Hematopoietic multipotent progenitor cell treated with erythropoietin and hydrocortisone succinate and interleukin-3 and kit ligand, for 17 days (in vitro differentiated cells): Measurements from ENCODE around the gene LYZL1.
"Not testable (repeated sequence)": the region's sequence is repeated elsewhere in the genome, so short reads cannot be mapped to it uniquely, and the experiment has no call there.

Experiments
- DNase-seq: peaks from one replicate; pipeline ENCODE4 v3.0.0-alpha.2; 2015; ENCODE audit warnings: low spot score

The LYZL1 gene

DNA sequence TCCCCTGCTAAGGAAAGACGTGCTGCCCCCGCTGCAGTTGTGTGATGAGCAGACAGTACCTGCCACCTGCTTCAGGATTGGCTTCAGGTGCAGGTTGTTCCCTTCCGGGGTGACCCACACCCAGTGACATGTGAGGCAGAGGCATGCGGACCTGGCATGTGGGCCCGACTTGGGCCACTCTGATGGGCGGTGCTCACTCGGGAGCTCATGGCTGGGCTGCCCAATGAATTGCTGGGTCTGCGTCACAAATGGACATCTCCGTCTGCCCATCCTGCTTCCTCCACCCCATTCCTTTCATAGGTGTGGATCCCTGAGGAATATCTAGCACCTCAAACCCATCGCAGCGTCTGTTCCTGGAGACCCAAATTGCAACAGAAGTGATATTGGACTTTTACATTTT, 19.3 kb downstream of the LYZL1 start:
- DNase-seq = not testable (repeated sequence)

GRCh38 chr10:29309465-29309864, 20.6 kb downstream of the LYZL1 start:
- no peak for DNase-seq

GRCh38 chr10:29310463-29310862, 21.6 kb downstream of the LYZL1 start:
- not testable (repeated sequence) for DNase-seq

- no peak for DNase-seq
Observed at GRCh38 chr10:29313071-29313470, 24.2 kb downstream of the LYZL1 start.

DNA sequence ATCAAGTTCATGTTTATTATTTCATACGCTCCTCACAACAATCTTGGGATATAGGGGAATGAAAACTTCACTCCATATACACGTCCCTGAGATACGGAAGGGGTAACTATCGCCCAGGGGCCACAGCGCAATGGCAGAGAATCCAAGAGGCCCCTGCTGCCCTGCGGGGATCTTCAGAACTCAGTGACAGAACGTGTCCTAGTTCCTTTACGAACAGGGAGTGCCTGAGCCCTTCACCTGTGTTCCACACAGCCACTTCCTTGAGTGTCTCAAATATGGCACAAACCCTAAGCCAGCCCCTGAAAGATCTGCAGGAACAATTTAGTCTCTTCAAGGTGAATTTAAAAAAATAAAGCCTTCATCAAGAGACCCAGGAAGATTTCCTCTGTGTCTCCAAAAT, 25.9 kb downstream of the LYZL1 start:
- no peak for DNase-seq

- DNase-seq = no peak
Observed at GRCh38 chr10:29315814-29316213, 26.9 kb downstream of the LYZL1 start.

DNA sequence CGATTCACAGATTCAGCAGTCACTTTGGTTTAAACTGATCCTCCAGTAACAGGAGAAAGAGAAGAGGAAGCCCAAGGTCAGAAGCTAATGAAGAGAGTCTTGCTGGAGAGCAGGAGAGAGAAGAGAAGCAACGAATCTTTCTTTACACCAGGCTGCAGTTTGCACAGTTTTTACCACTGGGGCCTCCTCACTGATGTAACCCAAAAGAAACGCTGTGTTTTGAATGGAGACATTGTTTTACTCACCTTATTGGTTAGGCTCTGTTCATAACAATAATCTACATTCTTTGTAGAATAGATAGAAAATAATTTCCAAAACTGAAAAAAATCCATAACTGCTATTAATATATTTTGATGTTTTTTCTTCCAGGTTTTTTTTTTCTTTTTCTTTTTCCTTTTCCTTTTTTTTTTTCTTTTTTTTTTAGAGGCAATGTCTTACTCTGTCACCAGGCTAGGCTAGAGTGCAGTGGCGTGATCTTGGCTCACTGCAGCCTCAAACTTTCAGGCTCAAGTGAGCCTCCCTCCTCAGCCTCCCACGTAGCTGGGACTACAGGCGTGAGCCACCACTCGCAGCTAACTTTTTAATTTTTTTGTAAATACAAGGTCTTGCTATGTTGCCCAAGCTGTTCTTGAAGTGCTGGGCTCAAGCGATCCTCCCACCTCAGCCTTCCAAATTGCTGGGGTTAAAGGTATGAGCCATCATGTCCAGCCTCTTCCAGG, 27.6 kb downstream of the LYZL1 start:
- no peak for DNase-seq

DNA sequence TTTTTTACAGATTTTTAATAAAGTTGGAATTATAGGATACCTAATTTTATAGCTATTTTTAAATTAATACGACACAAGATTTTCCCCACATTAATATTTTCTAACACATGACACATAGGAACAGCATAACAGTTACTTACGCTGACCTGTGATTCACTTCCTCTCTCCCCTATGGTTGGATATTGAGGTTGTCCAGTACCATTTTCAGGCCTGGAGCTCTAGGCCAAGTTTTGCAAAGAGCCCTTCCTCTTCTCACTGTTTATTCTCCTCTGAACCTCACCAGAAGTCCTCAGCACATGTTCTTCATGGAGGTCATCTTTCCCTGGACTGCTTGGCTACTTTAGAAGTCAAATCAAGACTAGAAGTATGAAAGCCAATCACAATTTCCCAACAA, 28.2 kb downstream of the LYZL1 start:
- no peak for DNase-seq

DNA sequence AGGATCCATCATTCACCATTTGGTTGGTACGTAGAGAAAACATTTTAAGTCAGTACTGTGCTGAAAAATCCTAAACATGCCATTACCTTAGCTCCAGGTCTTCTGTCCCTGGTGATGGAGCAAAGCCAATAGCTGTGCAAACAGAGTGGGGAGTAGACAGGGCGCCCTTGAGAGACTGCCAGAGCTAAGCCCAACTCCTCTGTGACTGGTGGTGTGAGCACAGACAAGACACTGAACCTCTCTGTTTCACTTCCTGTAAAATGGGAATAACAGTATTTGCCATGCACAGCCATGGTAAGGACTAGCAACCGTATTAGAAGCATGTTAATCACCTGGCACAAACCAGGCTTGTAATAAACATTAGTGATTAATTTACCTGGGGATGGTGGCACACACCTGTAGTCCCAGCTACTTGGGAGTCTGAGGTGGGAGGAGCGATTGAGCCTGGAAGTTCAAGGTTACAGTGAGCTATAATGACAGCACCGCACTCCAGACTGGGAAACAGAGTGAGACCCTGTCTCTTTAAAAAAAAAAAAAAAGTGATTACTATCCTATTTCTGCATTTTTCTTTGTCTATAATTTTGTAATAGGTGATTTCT, 28.7 kb downstream of the LYZL1 start:
- no peak for DNase-seq

- not testable (repeated sequence) for DNase-seq
Observed at GRCh38 chr10:29318141-29319071, 29.5 kb downstream of the LYZL1 start.

DNA sequence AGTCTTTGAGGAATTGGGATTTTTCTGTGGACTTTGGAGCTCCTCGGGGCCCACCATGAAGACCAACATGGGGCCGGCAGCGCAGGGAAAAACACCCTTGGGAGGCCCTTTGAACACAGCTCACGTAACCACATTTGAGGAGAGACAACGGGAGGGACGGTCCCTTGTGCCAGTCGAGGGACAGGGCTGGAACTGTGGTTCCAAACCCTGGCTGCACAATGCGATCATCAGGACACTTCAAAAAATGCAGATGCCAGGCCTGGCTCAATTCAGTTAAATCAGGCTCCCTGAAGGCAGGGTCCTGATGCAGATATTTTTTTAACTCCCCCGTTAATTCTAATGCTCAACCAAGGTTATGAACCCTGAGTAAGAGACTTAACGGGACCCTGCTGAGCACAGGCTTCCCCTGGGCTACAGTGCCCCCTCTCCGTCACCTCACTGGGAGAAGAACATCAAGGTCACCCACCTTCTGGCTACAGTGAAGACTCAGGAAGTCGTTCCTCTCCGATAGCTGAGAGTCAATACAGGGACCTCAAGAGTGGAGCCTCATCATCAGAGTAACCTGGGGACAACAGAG, 30.4 kb downstream of the LYZL1 start:
- no peak for DNase-seq

- DNase-seq = not testable (repeated sequence)
Observed at GRCh38 chr10:29320680-29321121, 31.8 kb downstream of the LYZL1 start.

GRCh38 chr10:29321656-29322055, 32.8 kb downstream of the LYZL1 start:
- no peak for DNase-seq

DNA sequence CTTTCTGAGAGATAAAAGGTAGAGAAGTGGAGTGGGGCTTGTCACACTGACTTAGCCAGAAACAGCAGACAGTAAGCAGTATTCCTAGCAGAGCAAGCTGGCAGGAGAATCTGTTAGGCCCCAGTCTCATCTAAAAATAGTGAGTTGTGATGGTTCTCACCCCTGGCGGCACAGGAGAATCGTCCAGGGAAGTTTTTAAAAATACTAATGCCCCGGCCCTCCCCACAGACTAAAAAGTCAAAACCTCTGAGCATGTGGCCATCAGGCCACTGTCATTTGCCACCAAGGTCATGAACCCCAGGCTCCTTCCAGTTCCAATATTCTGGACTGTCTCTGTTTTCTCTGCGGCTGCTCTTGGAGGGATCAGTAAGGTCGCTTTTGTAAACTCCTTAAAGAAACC, 34.0 kb downstream of the LYZL1 start:
- DNase-seq = no peak

DNA sequence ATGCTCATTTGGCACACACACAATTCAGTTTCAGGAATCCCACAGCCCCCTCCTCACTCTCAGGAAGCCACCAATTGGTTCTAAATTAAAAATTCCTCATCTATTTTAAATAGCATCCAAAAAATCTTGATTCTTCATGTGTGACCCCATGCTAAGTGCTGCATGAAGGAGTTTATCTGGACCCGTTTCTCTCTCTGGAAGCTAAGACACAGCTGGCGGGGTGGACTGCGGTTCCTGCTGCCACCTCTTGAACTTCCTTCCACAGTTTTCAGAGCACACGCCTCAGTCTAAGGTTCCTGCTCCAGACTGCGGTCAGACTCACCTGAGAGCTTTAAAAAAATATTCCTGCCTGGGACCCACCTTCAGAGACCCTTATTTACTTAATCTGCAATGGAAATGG, 34.5 kb downstream of the LYZL1 start:
- no peak for DNase-seq

DNA sequence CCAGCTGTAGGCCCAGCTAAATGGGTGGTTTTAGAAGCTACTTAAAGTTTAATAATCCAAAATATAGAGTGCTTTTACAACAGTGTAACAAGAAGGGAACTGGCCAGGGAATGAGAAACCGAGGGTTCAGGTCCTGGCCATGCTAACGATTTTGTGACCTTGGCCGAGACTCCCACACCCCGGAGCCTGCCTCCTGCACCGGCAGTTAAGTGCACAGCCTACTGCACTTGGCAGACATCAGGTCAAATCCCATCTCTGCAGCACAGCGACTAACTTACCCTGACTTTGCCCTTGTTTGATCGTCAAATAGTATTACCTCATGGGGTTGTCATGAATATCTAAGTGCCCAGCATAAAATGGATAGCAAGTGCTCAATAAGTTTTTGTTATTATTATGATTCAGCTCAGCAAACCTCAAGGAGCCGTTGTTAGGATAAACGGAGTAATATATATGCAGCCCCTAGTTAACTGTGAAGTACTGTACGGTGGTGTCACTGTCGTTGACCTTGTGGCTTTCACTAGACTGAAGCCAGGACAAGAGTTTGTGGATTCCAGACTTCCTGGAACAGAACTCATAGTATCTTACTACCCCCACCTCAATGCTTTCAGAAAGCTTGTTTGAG, 35.5 kb downstream of the LYZL1 start:
- DNase-seq = no peak

DNA sequence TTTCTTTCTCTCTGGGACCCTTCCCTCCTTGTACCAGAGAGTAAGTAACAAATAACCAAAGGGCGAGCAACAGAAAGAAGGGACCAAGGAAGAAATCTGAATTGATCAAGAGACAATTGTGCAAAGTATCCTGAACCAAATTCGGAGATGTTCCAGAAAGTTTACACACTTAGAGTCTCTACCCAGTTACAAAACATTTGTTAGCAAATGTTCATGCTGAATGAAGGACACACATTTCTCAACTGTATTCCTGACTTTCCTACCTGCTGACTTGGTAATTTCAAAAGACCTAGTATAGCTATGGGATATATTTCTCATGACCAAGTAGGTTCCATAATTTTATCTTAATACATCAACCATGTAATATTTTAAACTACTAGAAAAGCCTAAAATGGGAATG, 37.4 kb downstream of the LYZL1 start:
- no peak for DNase-seq

DNA sequence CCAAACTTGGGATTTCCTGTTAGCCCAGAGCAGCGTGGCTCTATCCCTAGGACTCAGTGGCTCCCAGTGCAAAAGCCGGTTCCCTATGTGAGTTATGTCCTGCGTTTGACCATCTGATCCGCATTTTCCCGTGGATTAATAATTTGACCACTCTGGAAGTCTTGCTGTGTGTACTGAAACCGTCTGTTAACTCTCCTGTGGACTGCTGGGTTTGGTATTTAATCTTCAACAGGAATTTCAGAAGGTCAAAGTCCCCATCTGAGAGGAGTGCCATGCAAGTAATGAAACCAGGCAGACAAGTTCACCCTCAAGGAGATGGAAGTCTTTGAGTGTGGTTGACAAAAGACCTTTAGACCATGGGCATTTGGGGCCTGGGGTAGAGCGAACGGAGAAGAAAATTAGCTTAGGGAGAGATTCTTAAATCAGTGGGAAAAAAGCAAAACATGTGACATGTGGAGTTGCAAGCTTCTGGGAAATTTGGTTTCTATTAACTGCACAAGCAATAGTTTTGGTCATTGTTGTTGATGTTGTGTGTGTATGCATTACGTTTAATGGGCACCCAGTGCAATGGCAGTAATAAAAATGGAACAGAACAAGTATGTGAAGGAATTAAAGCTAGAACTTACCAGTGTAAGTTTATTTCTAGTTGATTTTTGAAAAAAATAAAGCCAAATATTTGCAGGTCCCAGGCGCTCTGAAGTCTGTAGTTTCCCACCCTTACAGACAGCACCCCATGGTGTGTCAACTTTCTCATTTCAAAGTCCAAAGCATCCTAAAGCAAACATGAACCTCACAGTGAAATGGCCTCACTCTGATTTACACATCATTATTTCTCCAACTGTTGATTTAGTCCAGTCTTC, 38.2 kb downstream of the LYZL1 start:
- DNase-seq = no peak

DNA sequence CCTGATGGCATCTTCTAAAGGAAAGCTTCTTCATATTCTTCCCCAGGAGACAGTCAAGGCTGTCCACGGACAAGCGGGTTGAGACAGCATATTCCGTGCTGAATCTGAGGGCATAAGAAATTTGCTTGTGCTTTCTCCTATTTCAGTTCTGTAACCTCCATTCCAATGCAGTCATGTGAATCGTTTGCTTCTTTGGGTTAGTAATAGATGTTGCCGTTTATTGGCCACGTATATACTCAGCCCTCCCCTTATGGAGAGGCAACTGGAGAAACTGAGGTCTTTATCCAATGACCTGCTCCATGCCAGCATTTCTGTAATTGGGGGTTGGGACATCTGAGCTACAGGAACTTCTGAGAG, 38.9 kb downstream of the LYZL1 start:
- DNase-seq = no peak

GRCh38 chr10:29328983-29329382, 40.1 kb downstream of the LYZL1 start:
- DNase-seq = no peak

GRCh38 chr10:29329420-29329819, 40.5 kb downstream of the LYZL1 start:
- no peak for DNase-seq
